Left ventricle myocardium inferior (tissue), 1 donor: ENCODE data around the gene KRT6C. TPM values are rescaled to one million over a fixed set of nuclear protein-coding genes. Genes with fewer than 3 reads are reported as not detected.

ENCODE experiments used
- DNase-seq: peaks from one replicate; pipeline ENCODE4 v3.0.0-alpha.2; 2020
- H3K27ac ChIP-seq: fragments of 200-600 bp; replicated peaks from 2 replicates; pipeline ENCODE4 v1.8.0; 2021
- H3K27me3 ChIP-seq: fragments of 200-600 bp; 2 replicates; pipeline ENCODE4 v1.8.0; 2021; ENCODE audit warnings: low read depth
- H3K36me3 ChIP-seq: fragments of 200-600 bp; 2 replicates; pipeline ENCODE4 v1.8.0; 2021
- H3K4me1 ChIP-seq: fragments of 200-600 bp; 2 replicates; pipeline ENCODE4 v1.8.0; 2021
- H3K4me3 ChIP-seq: fragments of 200-600 bp; 2 replicates; pipeline ENCODE4 v1.8.0; 2021; ENCODE audit warnings: mild to moderate bottlenecking, moderate library complexity
- H3K9me3 ChIP-seq: fragments of 200-600 bp; replicated peaks from 2 replicates; pipeline ENCODE4 v1.8.0; 2021
- CTCF ChIP-seq: fragments of 200-600 bp; IDR thresholded peaks from 2 replicates; pipeline ENCODE4 v1.8.0; 2021; ENCODE audit warnings: antibody characterized with exemption, mild to moderate bottlenecking, borderline replicate concordance
- intact Hi-C: fragments of 100-400 bp; cut with micrococcal nuclease; formaldehyde crosslinking; loops from one replicate; pipeline ENCODE4 v1.11.0; 2022
- total RNA-seq: library from RNA; stranded (reverse); fragmentation: NEBNext Ultra II Directional; extraction: Animal tissue kit (Norgen Biotek cat#: 25700); gene quantifications from one replicate; pipeline ENCODE4 v1.2.1, GENCODE V29; 2021
- donor health status: DM: no; HTN: yes; CAD: no; lungs with severe emphysema.

KRT6C gene
- total RNA-seq, 1 donor from 2014 or later: not detected

- Histone ChIP-seq H3K4me3 (no peak overlapping the region), H3K27ac (no peak overlapping the region), H3K36me3 (no peaks in the 10 kb centered on the region), H3K9me3 (no peaks in the 10 kb centered on the region), H3K27me3 (peaks cover 43% of the 10 kb centered on the region), H3K4me1 (no peaks in the 10 kb centered on the region)
- TF ChIP-seq CTCF: no peak
- no peak for DNase-seq
- intact Hi-C loops: no loop called here
Observed at GRCh38 chr12:52423035-52423434, 50.6 kb downstream of the KRT6C start.

DNA sequence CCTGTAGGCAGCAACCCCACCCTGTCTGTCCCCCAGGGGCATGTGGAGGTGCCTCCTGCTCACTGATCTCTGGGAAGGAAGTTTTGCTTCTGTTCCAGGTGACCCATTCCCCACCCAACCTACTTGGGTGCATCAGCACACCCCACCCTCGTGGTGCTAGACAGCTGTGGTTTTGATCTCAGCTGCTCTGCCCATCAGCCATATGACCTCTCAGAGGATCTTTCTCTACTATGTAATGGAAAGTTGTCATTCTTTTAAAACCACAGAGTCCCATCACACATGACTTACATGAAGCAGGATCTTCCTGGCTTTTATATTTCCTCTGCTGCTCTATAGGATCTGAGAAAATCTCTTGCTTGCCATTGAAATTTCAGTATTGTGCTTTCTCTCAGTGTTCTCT lies 53.9 kb downstream of the KRT6C start:
- intact Hi-C loops: no loop called here
- H3K27me3 ChIP-seq: peaks cover 40% of the 10 kb centered on the region
- no peak for TF ChIP-seq CTCF

GRCh38 chr12:52418576-52419110 lies 55.0 kb downstream of the KRT6C start:
- intact Hi-C loops: no loop called here
- Histone ChIP-seq H3K27ac (no peak overlapping the region), H3K9me3 (no peaks in the 10 kb centered on the region), H3K27me3 (peaks cover 30% of the 10 kb centered on the region), H3K4me3 (no peak overlapping the region), H3K4me1 (peaks cover 14% of the 10 kb centered on the region), H3K36me3 (no peaks in the 10 kb centered on the region)
- TF ChIP-seq CTCF: no peak
- DNase-seq: no peak

More for the DNA sequence above, 53.9 kb downstream of the KRT6C start:
- Histone ChIP-seq H3K4me1 (peaks cover 14% of the 10 kb centered on the region), H3K27ac (no peak overlapping the region), H3K9me3 (no peaks in the 10 kb centered on the region), H3K36me3 (no peaks in the 10 kb centered on the region), H3K4me3 (no peak overlapping the region)
- DNase-seq: no peak

Other genes starting within 250 kb of the KRT6C start
- gene KRT7, start 240.6 kb downstream of the KRT6C start, total RNA-seq: not detected
- not detected for gene KRT86, start 199.2 kb downstream of the KRT6C start, total RNA-seq
- not detected for gene KRT81, start 182.3 kb downstream of the KRT6C start, total RNA-seq
- not detected for gene KRT83, start 152.4 kb downstream of the KRT6C start, total RNA-seq
- not detected for gene KRT85, start 106.3 kb downstream of the KRT6C start, total RNA-seq
- not detected for gene KRT84, start 88.2 kb downstream of the KRT6C start, total RNA-seq
- not detected for gene KRT82, start 67.5 kb downstream of the KRT6C start, total RNA-seq
- gene KRT75, start 39.4 kb downstream of the KRT6C start, total RNA-seq: not detected
- gene KRT6B, start 21.7 kb downstream of the KRT6C start, total RNA-seq: not detected
- gene KRT6A, start 19.5 kb upstream of the KRT6C start, total RNA-seq: not detected
- not detected for gene KRT5, start 46.6 kb upstream of the KRT6C start, total RNA-seq
- not detected for gene KRT71, start 79.3 kb upstream of the KRT6C start, total RNA-seq
- gene KRT74, start 100.0 kb upstream of the KRT6C start, total RNA-seq: 0.14 TPM
- gene KRT72, start 127.7 kb upstream of the KRT6C start, total RNA-seq: not detected
- gene KRT73, start 144.8 kb upstream of the KRT6C start, total RNA-seq: not detected
- gene KRT2, start 178.4 kb upstream of the KRT6C start, total RNA-seq: not detected
- gene KRT1, start 206.6 kb upstream of the KRT6C start, total RNA-seq: not detected
- gene KRT77, start 229.7 kb upstream of the KRT6C start, total RNA-seq: not detected